B cell (primary cell): ENCODE data around the gene ASH1L.

Experiments used
- CTCF ChIP-seq: fragments of 200-600 bp; IDR thresholded peaks from one replicate; pipeline ENCODE4 v1.8.0; 2022; ENCODE audit warnings: antibody characterized with exemption, mild to moderate bottlenecking
- EZH2 ChIP-seq: IDR thresholded peaks from 2 replicates; pipeline ENCODE4 v1.6.1; 2012; ENCODE audit warnings: borderline replicate concordance, low read depth, mild to moderate bottlenecking, moderate library complexity, low read length; ENCODE audit not compliant: insufficient read depth, poor library complexity, severe bottlenecking

DNA sequence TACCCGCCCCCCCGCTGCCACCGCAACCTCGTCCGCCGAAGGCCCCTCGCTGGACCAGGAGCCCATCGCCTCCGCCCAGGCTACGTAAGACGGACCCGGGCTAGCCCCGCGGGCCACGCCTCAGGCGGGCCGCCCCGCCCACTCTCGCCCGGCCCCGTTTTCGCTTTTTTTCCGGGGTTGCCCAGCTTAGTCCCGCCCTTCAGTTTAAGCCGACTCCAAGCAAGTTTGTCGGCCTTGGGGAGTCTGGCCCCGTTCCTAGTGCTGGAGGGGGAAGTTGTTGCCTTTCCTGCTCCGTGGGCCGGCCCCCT lies 238.9 kb downstream of the ASH1L start:
- no peak for TF ChIP-seq CTCF
- TF ChIP-seq EZH2 = no peak
